M059J (cell line): ENCODE data around the gene GON7. TPM values are rescaled to one million over a fixed set of nuclear protein-coding genes. Genes with fewer than 3 reads are reported as not detected.
"Not testable (repeated sequence)": the region's sequence is repeated elsewhere in the genome, so short reads cannot be mapped to it uniquely, and the experiment has no call there.

Experiments used
- DNase-seq: peaks from one replicate; pipeline ENCODE4 v3.0.0-alpha.2; 2012; ENCODE audit warnings: low read depth
- total RNA-seq: library from RNA; depleted of rRNA; stranded (reverse); fragments of >200 nt; shearing (Covaris generic); gene quantifications from 2 replicates; pipeline ENCODE4 v1.2.3, GENCODE V29; 2014; rRNA removed

The GON7 gene
- total RNA-seq, 1 experiment from 2014 or later: 23.5 TPM

- DNase-seq: not testable (repeated sequence)
Observed at GRCh38 chr14:93159625-93160352, 47.1 kb downstream of the GON7 start.

- DNase-seq: not testable (repeated sequence)
Observed at GRCh38 chr14:93158349-93158748, 48.5 kb downstream of the GON7 start.

- no peak for DNase-seq
Observed at GRCh38 chr14:93156693-93157369, 50.0 kb downstream of the GON7 start.

GRCh38 chr14:93155667-93156066 is 51.2 kb downstream of the GON7 start:
- DNase-seq: no peak

GRCh38 chr14:93153121-93153520 is 53.7 kb downstream of the GON7 start:
- DNase-seq: no peak

Other genes with a start within 250 kb of the GON7 start
- 5.6 and 10.2 TPM in 2 replicates for gene ITPK1, start 91.1 kb downstream of the GON7 start, total RNA-seq
- gene MOAP1, start 22.2 kb downstream of the GON7 start, total RNA-seq: 9.8 and 10.9 TPM in 2 replicates
- 8.2 and 11.6 TPM in 2 replicates for gene LYSET, start 21.7 kb downstream of the GON7 start, total RNA-seq
- gene UBR7, start 191 bp upstream of the GON7 start, total RNA-seq: 29.7 and 48.2 TPM in 2 replicates
- gene BTBD7, start 126.0 kb upstream of the GON7 start, total RNA-seq: 8.2 and 9.4 TPM in 2 replicates
- not detected in 2 replicates for gene COX8C, start 140.1 kb upstream of the GON7 start, total RNA-seq
- gene UNC79, start 223.9 kb upstream of the GON7 start, total RNA-seq: not detected in 2 replicates